Measurements from ENCODE around the gene MIPEP.
A peak's percentile ranks its signal among the peaks of the same experiment; 100 is the strongest.

Gene MIPEP

GRCh38 chr13:23852351-23852750, 36.8 kb downstream of the MIPEP start:
- DNase-seq (ENCODE audit: low read depth) = no peak

GRCh38 chr13:23851106-23851505, 38.1 kb downstream of the MIPEP start:
- DNase-seq (ENCODE audit: low read depth) = no peak

GRCh38 chr13:23850134-23850533, 39.1 kb downstream of the MIPEP start:
- DNase-seq (ENCODE audit: low read depth) = no peak

GRCh38 chr13:23849670-23850069, 39.5 kb downstream of the MIPEP start:
- no peak for DNase-seq (ENCODE audit: low read depth)

- peak; percentile 7 for DNase-seq (ENCODE audit: low read depth)
Measured at GRCh38 chr13:23848646-23849141, 40.5 kb downstream of the MIPEP start.

GRCh38 chr13:23848019-23848418, 41.2 kb downstream of the MIPEP start:
- DNase-seq (ENCODE audit: low read depth) = no peak

- DNase-seq (ENCODE audit: low read depth) = peak; percentile 8
Measured at GRCh38 chr13:23847497-23847896, 41.7 kb downstream of the MIPEP start.

GRCh38 chr13:23845105-23845725, 44.0 kb downstream of the MIPEP start:
- DNase-seq (ENCODE audit: low read depth) = no peak

- DNase-seq (ENCODE audit: low read depth) = no peak
Measured at GRCh38 chr13:23844132-23844531, 45.1 kb downstream of the MIPEP start.

GRCh38 chr13:23843436-23843835, 45.8 kb downstream of the MIPEP start:
- DNase-seq (ENCODE audit: low read depth) = no peak

- no peak for DNase-seq (ENCODE audit: low read depth)
Measured at GRCh38 chr13:23842406-23842805, 46.8 kb downstream of the MIPEP start.

- no peak for DNase-seq (ENCODE audit: low read depth)
Measured at GRCh38 chr13:23833733-23834611, 55.2 kb downstream of the MIPEP start.

- DNase-seq (ENCODE audit: low read depth) = no peak
Measured at GRCh38 chr13:23828866-23829265, 60.3 kb downstream of the MIPEP start.

- DNase-seq (ENCODE audit: low read depth) = no peak
Measured at GRCh38 chr13:23828086-23828485, 61.1 kb downstream of the MIPEP start.

GRCh38 chr13:23825179-23825578, 64.0 kb downstream of the MIPEP start:
- DNase-seq (ENCODE audit: low read depth) = no peak

GRCh38 chr13:23824371-23824770, 64.8 kb downstream of the MIPEP start:
- no peak for DNase-seq (ENCODE audit: low read depth)

- no peak for DNase-seq (ENCODE audit: low read depth)
Measured at GRCh38 chr13:23822252-23822824, 66.9 kb downstream of the MIPEP start.

GRCh38 chr13:23820530-23820929, 68.7 kb downstream of the MIPEP start:
- DNase-seq (ENCODE audit: low read depth) = no peak

- DNase-seq (ENCODE audit: low read depth) = no peak
Measured at GRCh38 chr13:23817830-23818229, 71.4 kb downstream of the MIPEP start.

- DNase-seq (ENCODE audit: low read depth) = no peak
Measured at GRCh38 chr13:23817136-23817535, 72.1 kb downstream of the MIPEP start.

- DNase-seq (ENCODE audit: low read depth) = no peak
Measured at GRCh38 chr13:23813635-23814034, 75.6 kb downstream of the MIPEP start.

- DNase-seq (ENCODE audit: low read depth) = no peak
Measured at GRCh38 chr13:23811366-23812062, 77.7 kb downstream of the MIPEP start.

Data from CMK (cell line).